Right lobe of liver (tissue), 6 donors: ENCODE data around the gene DHX34. TPM values are rescaled to one million over a fixed set of nuclear protein-coding genes. Genes with fewer than 3 reads are reported as not detected.

Experiments used
- ATAC-seq, 4 donors: fragments of 200-7000 bp; cut with Tn5 transposase; one replicate each; pipeline ENCODE4 v1.9.1; 2020; ENCODE audit warnings: mild to moderate bottlenecking in 4 of 4, moderate library complexity in 4 of 4
- DNase-seq, 3 donors: peaks; one replicate each; pipeline ENCODE4 v3.0.0-alpha.2; 2020
- H3K27ac ChIP-seq, 3 donors: fragments of 200-600 bp; one replicate each; pipeline ENCODE4 v1.8.0; 2022
- H3K27me3 ChIP-seq, 2 donors: fragments of 200-600 bp; one replicate each; pipeline ENCODE4 v1.8.0; 2022
- H3K36me3 ChIP-seq, 4 donors: fragments of 200-600 bp; sonication (generic) in 1 of 4; one replicate each; pipeline versions ENCODE4 v1.5.1 to v1.8.0; 2017 to 2022; ENCODE audit warnings: control low read depth in 1 of 4
- H3K4me1 ChIP-seq, 4 donors: fragments of 200-600 bp; sonication (generic) in 1 of 4; one replicate each; pipeline versions ENCODE4 v1.5.1 to v1.8.0; 2017 to 2022; ENCODE audit warnings: control low read depth in 1 of 4
- H3K4me3 ChIP-seq, 3 donors: fragments of 200-600 bp; one replicate each; pipeline ENCODE4 v1.8.0; 2022
- H3K9me3 ChIP-seq, 4 donors: fragments of 200-600 bp; sonication (generic) in 1 of 4; one replicate each; pipeline versions ENCODE4 v1.5.1 to v1.8.0; 2017 to 2022; ENCODE audit warnings: control low read depth in 1 of 4
- CTCF ChIP-seq, 4 donors: fragments of 200-600 bp in 3 of 4; fragments of 450-650 bp in 1 of 4; IDR thresholded peaks; one replicate each; pipeline versions ENCODE4 v1.5.1 to v1.8.0; 2016 to 2022; ENCODE audit warnings: antibody characterized with exemption in 4 of 4, mild to moderate bottlenecking in 2 of 4
- POLR2A ChIP-seq: fragments of 450-650 bp; IDR thresholded peaks from one replicate; pipeline ENCODE4 v1.6.1; 2017; ENCODE audit warnings: antibody characterized with exemption, mild to moderate bottlenecking
- WGBS: methylation state at CpG from one replicate; pipeline ENCODE4 v1.1.6; 2018; ENCODE audit warnings: low coverage, low lambda C conversion rate; ENCODE audit not compliant: insufficient coverage; ENCODE audit errors: missing lambda C conversion rate; 5-methylcytosine and 5-hydroxymethylcytosine counted together
- intact Hi-C, 2 donors: fragments of 100-400 bp; cut with DNase I; formaldehyde crosslinking; loops; one replicate each; pipeline versions ENCODE4 v1.11.2 to v1.14.1; 2022
- total RNA-seq, 6 experiments: library from RNA; depleted of rRNA in 2 of 6; stranded (reverse); fragments of >200 nt in 2 of 6; fragmentation: NEBNext Ultra II Directional in 3 of 6; extraction: Animal tissue kit (Norgen Biotek cat#: 25700) in 3 of 6; gene quantifications; one replicate each; pipeline versions ENCODE4 v1.1.0 to v1.2.4, GENCODE V29; 2016 to 2023
- donor health status: DM: no; HTN: yes; CAD: no.
- donor health status: DM: no; HTN: no; CAD: no.
- donor health status: DM: no; HTN: no; CAD: no.
- donor health status: DM: no; HTN: yes; CAD: no.
- donor health status: DM: no; HTN: yes; CAD: no.

DHX34 gene
- total RNA-seq, 6 experiments from 2014 or later: 5.2 to 11.9 (median 8.7) TPM

- peaks cover 0 to 15% of the 10 kb centered on the region in 2 donors for H3K27me3 ChIP-seq
Observed at GRCh38 chr19:47429140-47429793, 80.2 kb downstream of the DHX34 start.

GRCh38 chr19:47430041-47430802 is 81.1 kb downstream of the DHX34 start:
- Histone ChIP-seq H3K27me3 (peaks cover 0 to 15% of the 10 kb centered on the region in 2 donors), H3K36me3 (no peaks in the 10 kb centered on the region), H3K27ac (no peak overlapping the region), H3K4me3 (peak overlapping the region in 1 of 3 donors; percentile 18), H3K9me3 (no peaks in the 10 kb centered on the region), H3K4me1 (peaks cover 0 to 9% (median 4%) of the 10 kb centered on the region in 4 donors)
- intact Hi-C loops: loop anchor here in 1 of 2 donors (10.0 kb wide), 1 partner anchor 95 kb away; no protein-coding TSS in a partner anchor
- ATAC-seq (peak; percentile 18 to 50 (median 36)), DNase-seq (peak in 1 of 3 donors; percentile 56)
- WGBS: 10% methylated on average over 14 of the region's 69 CpGs
- peak in 3 of 4 donors; percentile 10 to 30 (median 13) for TF ChIP-seq CTCF (IDR thresholded peaks at IDR 0.05)
- TF ChIP-seq POLR2A: no peak

More at GRCh38 chr19:47429140-47429793, 80.2 kb downstream of the DHX34 start:
- no peak for TF ChIP-seq POLR2A
- TF ChIP-seq CTCF (IDR thresholded peaks at IDR 0.05): no peak
- Histone ChIP-seq H3K9me3 (no peaks in the 10 kb centered on the region), H3K4me1 (peaks cover 0 to 9% (median 4%) of the 10 kb centered on the region in 4 donors), H3K36me3 (no peaks in the 10 kb centered on the region), H3K4me3 (no peak overlapping the region), H3K27ac (no peak overlapping the region)
- no peak for ATAC-seq
- 28% methylated on average over 17 of the region's 20 CpGs for WGBS
- DNase-seq: no peak
- intact Hi-C loops: no loop called here

GRCh38 chr19:47432091-47432490 is 83.0 kb downstream of the DHX34 start:
- WGBS: 73% methylated on average over 2 of the region's 18 CpGs
- intact Hi-C loops: loop anchor here in 1 of 2 donors (10.0 kb wide), 1 partner anchor 93 kb away; no protein-coding TSS in a partner anchor
- no peak overlapping the region for H3K27ac ChIP-seq
- H3K4me1 ChIP-seq: peaks cover 0 to 9% (median 4%) of the 10 kb centered on the region in 4 donors
- TF ChIP-seq POLR2A: no peak
- no peak for TF ChIP-seq CTCF (IDR thresholded peaks at IDR 0.05)
- DNase-seq (no peak), ATAC-seq (no peak)
- H3K4me3 ChIP-seq: no peak overlapping the region
- no peaks in the 10 kb centered on the region for H3K9me3 ChIP-seq
- no peaks in the 10 kb centered on the region for H3K36me3 ChIP-seq
- H3K27me3 ChIP-seq: peaks cover 0 to 15% of the 10 kb centered on the region in 2 donors

Other genes with a start within 250 kb of the DHX34 start
- gene ZC3H4, start 235.5 kb upstream of the DHX34 start, total RNA-seq: 10 to 100 TPM in 4 of 6 experiments, 1 to 10 TPM in 2; 8.3 to 19.1 (median 15.1) TPM
- gene SAE1, start 218.5 kb upstream of the DHX34 start, total RNA-seq: 10 to 100 TPM; 18.8 to 33.2 (median 26.7) TPM
- 1 to 10 TPM; 1.8 to 8.0 (median 3.1) TPM for gene BBC3, start 118.1 kb upstream of the DHX34 start, total RNA-seq
- gene CCDC9, start 92.8 kb upstream of the DHX34 start, total RNA-seq: 10 to 100 TPM in 2 of 6 experiments, 1 to 10 TPM in 4; 5.8 to 15.1 (median 9.1) TPM
- 1 to 10 TPM; 2.2 to 5.8 (median 4.4) TPM for gene INAFM1, start 74.4 kb upstream of the DHX34 start, total RNA-seq
- gene C5AR1, start 39.5 kb upstream of the DHX34 start, total RNA-seq: 10 to 100 TPM in 1 of 6 experiments, 1 to 10 TPM in 5; 3.3 to 19.8 (median 5.9) TPM
- gene C5AR2, start 17.1 kb upstream of the DHX34 start, total RNA-seq: 1 to 10 TPM; 1.1 to 6.6 (median 3.7) TPM
- 1 to 10 TPM in 1 of 6 experiments, under 1 TPM in 5; 0.53 to 1.6 (median 0.77) TPM for gene MEIS3, start 70.2 kb downstream of the DHX34 start, total RNA-seq
- gene SLC8A2, start 122.6 kb downstream of the DHX34 start, total RNA-seq: under 1 TPM in 1 of 6 experiments, not detected in 5; 0.13 TPM
- 1 to 10 TPM; 3.1 to 7.8 (median 6.2) TPM for gene KPTN, start 134.9 kb downstream of the DHX34 start, total RNA-seq
- 100 to 1,000 TPM in 2 of 6 experiments, 10 to 100 TPM in 4; 83.0 to 179 (median 96.0) TPM for gene NAPA, start 165.7 kb downstream of the DHX34 start, total RNA-seq
- under 1 TPM in 4 of 6 experiments, not detected in 2; 0.12 to 0.25 (median 0.17) TPM for gene ZNF541, start 223.8 kb downstream of the DHX34 start, total RNA-seq